LNCAP (cell line): ENCODE data around the gene EDA.

ENCODE experiments used
- CTCF ChIP-seq: fragments of 450-650 bp; IDR thresholded peaks from 2 replicates; pipeline ENCODE4 v1.5.1; 2017; ENCODE audit warnings: mild to moderate bottlenecking

The EDA gene

GRCh38 chrX:69615779-69616456 is at the start of gene EDA:
Gene EDA, plus strand, starts transcription at chrX:69616113.
- no peak for TF ChIP-seq CTCF

- TF ChIP-seq CTCF = no peak
These were observed 47.1 kb upstream of the EDA start for GRCh38 chrX:69568828-69569227.

GRCh38 chrX:69597399-69597798 is 18.5 kb upstream of the EDA start:
- no peak for TF ChIP-seq CTCF

- no peak for TF ChIP-seq CTCF
These were observed 15.7 kb upstream of the EDA start for GRCh38 chrX:69600182-69600581.

GRCh38 chrX:69603566-69604194 is 12.2 kb upstream of the EDA start:
- no peak for TF ChIP-seq CTCF

- TF ChIP-seq CTCF = no peak
These were observed 10.4 kb upstream of the EDA start for GRCh38 chrX:69605521-69605920.

- TF ChIP-seq CTCF = no peak
These were observed 8.3 kb upstream of the EDA start for GRCh38 chrX:69607616-69608015.
